DMS153 (cell line): ENCODE data around the gene JARID2.
"Not testable (repeated sequence)": the region's sequence is repeated elsewhere in the genome, so short reads cannot be mapped to it uniquely, and the experiment has no call there.

Source experiments
- DNase-seq: peaks from one replicate; lab custom pipeline; 2025; lab: John Stamatoyannopoulos, UW

Gene JARID2

DNA sequence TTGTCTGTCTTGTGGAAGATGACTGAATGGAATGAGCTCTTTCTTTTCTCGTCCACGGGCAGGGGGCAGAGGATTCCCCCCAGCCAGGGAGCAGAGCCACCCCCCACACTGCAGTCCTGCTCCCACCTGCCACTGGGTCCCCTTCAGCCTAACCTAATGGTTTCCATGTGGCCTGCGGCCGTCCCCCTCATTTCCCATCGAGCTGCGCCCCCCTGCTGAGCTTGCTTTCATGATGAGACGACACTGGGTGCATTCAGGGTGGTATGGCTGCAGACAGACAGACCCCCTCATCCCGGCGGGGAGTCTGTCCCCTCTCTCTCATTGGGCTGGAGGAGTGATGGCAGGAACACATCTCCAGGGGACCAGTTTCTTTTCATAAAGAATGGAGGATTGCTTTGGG lies 276.2 kb downstream of the JARID2 start:
- DNase-seq, result no peak

- no peak for DNase-seq
These were observed 276.6 kb downstream of the JARID2 start for GRCh38 chr6:15522427-15522826.

DNA sequence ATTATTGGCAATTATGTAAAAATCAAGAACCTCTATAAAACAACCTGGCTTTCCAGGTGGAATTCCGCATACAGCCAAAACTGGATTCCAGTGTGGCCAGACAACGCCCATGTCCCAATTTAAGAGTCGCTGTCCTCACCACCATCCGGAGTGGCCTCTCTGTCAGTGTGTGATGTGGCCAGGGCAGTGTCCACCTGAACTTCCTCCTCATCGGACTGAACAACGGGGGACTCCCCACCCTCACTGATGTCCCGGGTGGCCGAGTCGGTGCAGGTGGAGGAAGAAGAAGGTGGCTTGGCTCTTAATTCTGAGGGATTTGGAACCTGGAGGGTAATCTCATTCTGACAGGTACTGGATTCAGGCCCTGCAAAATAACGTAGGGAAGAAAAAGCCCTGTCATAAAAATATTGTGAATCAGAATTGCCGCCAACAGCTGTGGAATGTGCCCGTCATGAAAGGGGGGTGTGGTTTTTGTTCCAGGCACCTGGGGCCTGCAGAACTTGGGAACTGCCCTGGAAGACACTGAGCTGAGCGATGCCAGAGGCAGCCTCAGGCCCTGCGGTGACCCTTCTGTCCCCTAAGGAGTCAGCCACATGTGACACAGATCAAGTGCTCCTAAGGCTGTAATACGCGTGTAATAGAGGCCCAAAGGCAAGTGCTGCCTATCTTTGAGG lies 277.1 kb downstream of the JARID2 start:
- no peak for DNase-seq

DNA sequence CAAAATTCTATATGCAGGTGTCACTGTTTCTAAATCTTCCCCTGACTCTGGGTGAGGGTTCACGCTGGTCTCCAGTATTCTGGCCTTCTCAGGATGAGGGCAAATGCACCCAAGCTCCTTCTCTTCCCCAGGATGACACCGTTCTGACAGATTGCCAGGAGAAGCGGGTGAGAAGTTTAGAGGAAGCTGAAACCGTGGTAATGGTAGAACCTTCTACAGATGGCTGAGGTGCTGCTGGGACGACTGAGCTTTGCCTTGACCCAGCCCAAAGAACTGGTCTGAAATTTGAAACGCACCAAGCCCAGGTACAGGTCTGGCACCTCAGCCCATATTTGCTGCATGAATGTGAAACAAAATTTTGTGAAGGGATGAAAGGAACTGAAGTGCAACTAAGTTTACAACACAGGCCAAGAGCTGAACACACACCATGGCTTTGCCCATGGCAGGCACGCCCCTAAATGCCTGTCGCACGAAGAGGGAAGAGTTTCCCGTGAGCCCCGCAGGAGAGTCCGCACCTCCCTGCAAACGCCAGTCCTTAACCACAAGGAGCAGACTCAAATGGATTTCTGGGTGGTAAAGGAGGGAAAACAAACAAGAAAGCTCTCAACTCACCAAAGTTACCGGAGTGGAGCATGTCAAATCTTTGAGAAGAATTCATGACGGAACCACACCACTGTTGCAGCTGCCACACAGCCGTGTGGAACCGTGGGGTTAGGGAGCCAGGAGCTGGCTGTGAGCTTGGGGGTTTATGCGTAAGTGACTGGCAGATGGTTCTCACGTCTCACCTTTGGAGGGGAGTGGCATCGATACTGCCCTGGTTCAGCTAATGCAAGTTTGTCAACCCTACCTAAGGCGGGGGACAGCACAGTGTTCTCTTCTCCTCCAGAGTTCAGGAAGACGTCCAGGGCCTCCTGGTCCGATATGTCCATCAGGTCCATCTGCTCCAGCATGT lies 278.1 kb downstream of the JARID2 start:
- DNase-seq, result no peak

GRCh38 chr6:15524861-15525401 lies 279.1 kb downstream of the JARID2 start:
- no peak for DNase-seq

- no peak for DNase-seq
These were observed 280.4 kb downstream of the JARID2 start for GRCh38 chr6:15526212-15526701.

DNA sequence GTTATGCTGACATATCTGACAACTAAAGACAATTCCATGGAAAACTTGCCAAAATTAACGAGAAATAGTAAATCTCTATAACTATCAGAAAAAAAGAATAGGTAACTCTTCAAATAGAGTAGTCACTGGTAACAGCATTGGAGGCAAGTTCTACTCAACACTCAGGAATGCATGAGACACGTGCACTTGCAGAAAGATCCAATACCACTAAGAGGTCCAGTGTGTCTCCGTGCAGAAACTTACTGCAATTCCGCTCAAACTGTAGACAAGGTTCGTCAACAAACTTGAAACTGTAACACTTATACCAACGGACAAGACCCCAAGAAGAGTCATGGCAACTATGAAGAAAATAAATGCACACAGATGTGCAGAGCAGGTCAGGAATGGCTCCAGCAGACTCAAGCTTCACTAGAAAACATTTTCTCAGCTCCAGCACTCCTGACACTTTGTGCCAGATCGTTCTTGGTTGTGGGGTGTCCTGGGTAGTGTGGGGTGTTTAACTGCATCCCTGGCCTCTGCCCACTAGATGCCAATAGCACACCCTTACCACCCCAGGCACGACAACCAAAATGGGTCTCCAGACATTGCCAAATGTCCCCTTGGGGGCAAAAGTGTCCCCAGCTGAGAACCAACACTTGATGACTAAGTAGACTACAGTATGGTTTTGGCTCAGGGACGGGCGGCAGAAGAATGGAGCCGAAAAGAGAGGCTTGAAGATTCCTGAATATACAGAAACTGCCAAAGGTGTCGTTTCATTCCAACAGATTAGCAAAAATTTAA lies 282.2 kb downstream of the JARID2 start:
- no peak for DNase-seq

- no peak for DNase-seq
These were observed 283.0 kb downstream of the JARID2 start for GRCh38 chr6:15528870-15529269.

DNA sequence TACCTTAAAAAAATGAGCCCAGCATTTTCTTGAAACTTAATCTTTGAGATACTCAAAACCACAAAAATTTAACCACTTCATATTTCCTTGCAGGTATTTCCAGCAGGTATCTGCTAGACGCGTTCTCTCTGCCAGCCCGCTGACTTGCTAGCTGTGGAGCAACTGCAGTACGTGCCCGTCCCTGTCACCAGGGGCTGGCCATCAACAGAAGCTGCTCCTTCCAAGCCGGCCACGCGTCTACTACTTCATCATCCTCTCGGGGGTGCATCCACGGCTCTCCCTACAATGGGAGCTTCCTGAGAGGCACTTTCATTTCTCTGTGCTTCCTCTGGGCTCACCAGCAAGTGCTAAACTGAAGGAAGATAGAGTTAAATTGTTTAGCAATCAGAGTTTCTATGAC lies 284.5 kb downstream of the JARID2 start:
- no peak for DNase-seq

DNA sequence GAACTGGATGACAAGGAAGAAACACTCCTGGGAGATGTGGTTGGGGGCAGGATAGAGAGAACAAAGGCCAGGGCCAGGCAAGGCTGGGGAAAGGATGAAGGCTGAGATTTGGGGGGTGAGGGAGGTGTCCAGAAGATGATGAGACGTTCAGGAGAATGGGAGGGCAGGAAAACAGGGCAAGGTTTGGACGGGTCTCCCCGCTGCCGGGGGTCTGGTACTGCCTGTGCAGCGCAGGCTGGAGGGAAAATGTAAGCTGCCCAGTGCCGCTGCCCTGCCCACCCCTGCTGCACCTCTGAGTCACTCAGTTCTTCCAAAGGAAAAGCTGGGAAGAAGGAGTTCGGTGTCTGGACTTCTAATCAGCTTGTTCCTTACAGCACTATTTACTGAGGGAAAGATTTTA lies 286.1 kb downstream of the JARID2 start:
- no peak for DNase-seq

- no peak for DNase-seq
These were observed 287.6 kb downstream of the JARID2 start for GRCh38 chr6:15533379-15534026.

DNA sequence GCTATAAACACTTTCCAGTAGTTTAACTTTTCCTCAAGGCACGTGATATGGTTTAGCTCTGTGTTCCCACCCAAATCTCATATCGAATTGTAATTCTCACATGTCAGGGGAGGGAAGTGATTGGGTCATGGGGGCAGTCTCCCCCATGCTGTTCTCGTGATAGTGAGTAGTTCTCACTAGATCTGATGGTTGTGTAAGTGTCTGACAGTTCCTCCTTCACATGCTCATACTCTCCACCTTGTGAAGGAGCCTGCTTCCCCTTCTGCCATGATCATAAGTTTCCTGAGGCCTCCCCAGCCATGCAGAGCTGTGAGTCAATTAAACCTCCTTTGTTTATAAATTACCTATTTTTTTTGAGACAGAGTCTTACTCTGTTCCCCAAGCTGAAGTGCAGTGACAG lies 289.1 kb downstream of the JARID2 start:
- DNase-seq, result no peak

DNA sequence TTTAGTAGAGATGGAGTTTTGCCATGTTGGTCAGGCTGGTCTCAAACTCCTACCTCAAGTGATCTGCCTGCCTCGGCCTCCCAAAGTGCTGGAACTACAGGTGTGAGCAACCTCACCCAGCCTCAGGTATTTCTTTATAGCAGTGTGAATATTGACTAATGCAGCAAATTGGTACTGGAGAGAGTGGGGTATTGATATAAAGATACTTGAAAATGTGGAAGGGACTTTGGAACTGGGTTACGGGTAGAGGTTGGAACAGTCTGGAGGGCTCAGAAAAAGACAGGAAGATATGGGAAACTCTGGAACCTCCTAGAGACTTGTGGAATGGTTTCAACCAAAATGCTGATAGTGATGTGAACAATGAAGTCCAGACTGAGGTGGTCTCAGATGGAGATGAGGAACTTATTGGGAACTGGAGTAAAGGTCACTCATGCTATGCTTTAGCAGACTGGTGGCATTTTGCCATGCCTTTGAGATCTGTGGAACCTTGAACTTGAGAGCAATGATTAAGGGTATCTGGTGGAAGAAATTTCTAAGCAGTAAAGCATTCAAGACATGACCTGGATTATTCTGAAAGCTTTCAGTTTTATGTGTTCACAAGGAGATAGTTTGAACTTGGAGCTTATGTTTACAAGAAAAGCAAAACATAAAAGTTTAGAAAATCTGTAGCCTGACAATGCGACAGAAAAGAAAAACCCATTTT lies 289.8 kb downstream of the JARID2 start:
- DNase-seq, result no peak

DNA sequence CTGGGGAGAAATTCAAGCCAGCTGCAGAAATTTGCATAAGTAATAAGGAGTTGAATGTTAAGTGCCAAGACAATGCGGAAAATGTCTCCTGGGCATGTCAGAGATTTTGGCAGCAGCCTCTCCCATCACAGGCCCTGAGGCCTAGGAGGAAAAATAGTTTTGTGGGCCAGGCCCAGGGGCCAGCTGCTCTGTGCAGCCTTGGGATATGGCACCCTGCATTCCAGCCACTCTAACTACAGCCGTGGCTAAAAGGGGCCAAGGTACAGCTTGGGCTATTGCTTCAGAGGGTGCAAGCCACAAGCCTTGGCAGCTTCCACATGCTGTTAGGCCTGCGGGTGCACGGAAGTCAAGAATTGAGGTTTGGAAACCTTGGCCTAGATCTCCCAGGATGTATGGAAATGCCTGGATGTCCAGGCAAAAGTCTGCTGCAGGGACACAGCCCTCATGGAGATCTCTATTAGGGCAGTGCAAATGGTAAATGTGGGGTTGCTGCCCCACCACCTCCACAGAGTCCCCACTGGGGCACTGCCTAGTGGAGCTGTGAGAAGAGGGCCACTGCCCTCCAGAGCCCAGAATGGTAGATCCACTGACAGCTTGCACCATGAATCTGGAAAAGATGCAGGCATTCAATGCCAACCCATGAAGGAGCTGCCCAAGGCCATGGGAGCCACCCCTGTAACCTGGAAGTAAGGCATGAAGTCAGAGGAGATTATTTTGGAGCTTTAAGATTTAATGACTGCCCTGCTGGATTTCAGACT lies 290.5 kb downstream of the JARID2 start:
- DNase-seq, result no peak

DNA sequence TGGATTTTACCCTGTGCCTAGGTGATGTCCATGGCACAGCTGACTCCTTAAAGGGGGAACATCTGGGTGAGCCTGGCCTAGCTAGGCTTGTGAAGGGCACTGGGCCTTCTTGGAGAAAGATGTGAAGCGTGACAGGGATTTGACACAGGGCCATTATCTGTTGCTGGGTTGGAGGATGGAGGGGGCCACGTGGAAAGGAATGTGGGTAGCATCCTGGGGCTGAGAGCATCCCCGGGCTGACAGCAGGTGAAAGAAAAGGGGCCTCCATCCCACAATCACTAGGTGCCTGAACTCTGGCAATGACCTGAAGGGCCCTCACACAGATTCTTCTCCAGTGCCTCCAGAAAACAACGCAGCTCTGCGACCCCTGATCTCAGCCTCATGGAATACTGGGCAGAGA lies 292.2 kb downstream of the JARID2 start:
- DNase-seq, result no peak

DNA sequence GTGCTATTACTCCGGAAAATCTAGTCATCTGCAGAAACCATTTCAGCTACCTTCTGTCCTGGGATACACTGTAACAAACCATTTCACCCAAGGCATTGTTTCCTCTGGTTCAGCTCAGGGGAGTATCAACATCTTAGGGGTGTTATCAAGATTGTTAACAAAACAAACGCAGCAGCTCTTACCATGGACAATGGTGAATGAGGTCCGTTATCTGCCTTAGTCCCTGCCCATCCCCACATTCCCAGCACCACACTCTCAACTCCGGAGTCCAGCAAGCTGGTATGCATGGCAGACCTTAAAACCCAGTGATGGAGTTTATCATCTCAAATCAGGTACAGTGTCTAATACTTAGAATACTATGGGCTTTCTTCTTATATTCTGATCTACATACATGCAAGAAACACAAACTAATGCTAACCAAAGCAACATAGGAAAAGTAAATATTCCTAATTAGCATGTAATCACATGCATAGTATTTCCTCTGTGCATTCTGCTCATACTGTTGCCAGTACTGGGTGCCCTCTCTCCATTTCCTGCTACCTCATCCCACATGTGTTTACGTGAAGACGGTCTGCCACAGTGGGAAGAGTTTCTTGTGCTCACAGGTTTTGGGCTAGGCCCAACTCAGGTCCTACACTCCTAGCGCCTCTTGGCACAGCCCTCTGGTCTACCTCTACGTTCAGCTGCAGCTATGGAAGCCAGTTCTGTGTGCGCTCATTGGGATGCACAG lies 293.1 kb downstream of the JARID2 start:
- DNase-seq, result no peak

- no peak for DNase-seq
These were observed 293.9 kb downstream of the JARID2 start for GRCh38 chr6:15539722-15540270.

DNA sequence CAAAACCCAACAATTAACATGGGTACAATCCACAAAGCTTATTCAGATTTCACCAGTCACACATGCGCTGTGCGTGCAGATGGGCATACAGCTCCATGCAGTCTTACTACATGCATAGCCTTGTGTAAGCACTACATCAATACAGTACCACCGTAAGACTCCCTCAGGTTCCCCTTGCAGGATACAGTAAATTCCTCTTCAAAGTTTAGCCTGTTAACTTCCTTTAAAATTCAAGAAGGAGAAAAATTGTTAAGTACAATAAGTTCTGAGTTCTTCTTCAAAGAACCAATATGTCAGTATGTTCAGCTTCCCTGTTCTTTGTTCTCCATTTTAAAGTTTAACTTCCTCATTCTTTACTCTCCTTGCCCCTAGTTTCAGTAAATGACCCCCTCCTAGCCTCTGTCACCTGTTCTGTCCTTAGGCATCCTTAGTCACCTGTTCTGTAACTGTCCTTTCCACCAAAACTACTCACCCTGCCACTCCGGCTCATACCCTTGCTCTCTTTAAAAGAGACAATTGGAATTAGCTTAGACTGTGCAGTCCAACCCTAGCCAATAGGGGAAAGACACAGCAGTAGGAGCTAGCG lies 297.6 kb downstream of the JARID2 start:
- DNase-seq, result not testable (repeated sequence)
